T-helper 22 cell (primary cell): ENCODE measurements around the gene NDE1.

Source experiments
- DNase-seq: peaks from one replicate; pipeline ENCODE4 v3.0.0-alpha.2; 2020; ENCODE audit warnings: low read depth

Gene NDE1

DNA sequence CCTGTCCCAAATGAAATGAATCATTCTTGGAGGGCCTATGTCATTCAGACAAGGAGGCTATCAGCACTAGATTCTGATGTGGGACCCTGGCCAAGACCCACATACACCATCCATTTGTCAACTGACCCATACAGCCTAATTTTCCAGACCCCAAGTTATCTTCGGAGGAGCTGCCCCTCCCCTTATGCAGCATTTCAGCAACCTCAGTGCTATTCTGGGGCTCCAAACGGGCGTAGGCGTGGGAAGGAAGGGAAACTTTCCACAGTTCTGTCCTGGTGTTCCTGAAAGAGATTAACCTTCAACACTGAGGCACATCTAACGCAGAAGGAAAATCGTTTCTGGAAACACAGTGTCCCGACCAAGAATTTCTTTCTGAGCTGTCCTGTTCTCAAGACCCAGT is 120.1 kb downstream of the NDE1 start:
- DNase-seq: no peak

DNA sequence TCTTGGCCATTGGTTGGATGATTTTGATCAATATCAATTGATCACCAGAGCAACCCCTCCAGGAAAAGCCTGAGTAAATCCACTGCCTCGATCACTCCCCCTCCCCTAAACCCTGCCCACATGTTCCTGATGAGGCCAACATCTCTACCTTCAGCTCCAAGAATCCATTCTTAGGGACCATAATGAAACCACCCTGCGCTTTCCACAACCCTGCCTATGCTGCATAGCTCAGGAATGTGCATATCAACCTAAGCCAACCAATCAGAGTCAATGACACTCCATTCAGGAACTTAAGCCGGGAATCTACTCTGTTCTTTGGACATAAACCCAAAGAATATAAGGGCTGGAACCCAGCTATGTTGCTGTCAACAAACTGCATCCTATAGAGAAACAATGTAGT is 120.5 kb downstream of the NDE1 start:
- no peak for DNase-seq

DNA sequence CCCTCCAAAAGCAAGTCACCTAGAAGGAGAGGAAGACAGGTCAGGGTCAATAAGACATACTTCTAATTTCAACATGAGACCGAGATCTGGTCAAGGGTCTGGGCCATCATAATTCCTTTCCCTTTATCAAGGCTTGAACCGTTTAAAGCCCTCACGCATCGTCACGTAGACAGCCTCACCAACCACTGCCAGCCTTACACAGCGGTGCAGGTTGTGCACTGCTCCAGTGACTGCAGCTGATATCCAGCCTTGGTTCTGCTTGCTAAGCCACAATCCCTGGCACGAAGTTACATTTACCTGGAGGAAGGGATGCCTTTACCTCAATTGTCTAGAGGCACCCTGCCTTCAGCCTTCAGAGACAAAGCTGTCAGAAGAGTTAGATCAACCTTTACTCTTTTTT is 121.6 kb downstream of the NDE1 start:
- DNase-seq: no peak

DNA sequence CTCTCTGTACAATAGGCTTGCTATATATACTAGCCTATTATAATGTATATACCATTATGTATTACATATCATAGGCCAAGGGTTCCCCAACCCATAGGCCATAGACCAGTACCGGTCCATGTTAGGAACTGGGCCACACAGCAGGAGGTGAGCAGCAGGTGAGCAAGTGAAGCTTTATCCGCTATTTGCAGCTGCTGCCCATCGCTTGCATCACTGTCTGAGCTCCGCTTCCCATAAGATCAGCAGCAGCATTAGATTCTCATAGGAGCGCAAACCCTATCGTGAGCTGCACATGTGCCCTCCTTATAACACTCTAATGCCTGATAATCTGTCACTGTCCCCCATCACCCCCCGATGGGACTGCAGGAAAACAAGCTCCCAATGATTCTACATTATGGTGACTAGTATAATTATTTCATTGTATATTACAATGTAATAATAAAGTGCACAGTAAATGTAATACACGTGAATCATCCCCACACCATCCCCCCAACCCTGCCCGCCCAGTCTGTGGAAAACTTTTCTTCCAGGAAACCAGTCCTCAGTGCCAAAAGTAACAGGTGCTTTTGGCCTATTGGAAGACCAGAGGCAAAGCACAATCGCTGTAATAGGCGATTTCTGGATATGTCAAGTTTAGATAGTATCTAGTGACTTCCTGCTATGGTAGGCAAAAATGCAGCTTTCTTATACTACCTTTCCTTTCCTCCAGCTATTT is 122.7 kb downstream of the NDE1 start:
- no peak for DNase-seq

DNA sequence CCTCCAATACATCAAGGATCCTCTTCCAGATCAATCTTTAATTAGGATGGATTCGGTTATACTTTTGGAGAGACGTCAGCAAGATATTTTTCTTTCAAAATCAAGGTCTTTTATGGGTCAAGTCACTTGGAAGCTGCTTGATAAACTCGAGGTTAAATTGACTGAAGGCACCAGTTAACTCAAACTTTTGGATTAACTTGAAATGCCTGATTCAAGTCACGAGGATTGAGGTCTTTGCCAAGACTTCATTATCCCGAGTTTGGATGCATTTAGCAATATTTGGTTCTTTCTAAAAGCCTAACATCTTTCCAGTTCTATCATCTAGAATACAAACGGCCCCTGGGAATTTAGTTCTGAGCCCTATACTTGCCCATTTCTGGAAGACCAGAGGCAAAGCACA is 123.9 kb downstream of the NDE1 start:
- DNase-seq: no peak

DNA sequence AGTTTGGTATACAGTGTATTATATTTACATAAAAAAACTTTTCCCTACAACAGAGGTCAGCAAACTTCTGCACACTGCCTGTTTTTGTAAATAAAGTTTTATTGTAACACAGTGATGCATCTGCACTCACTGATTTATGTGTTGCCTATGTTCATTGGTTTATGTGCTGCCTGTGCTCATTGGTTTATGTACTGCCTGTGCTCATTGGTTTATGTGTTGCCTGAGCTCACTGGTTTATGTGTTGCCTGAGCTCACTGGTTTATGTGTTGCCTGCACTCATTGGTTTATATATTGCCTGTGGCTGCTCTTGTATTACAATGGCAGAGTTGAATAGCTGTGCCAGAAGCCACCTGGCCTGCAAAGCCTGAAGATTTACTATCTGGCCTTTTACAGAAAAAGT is 125.2 kb downstream of the NDE1 start:
- no peak for DNase-seq

DNA sequence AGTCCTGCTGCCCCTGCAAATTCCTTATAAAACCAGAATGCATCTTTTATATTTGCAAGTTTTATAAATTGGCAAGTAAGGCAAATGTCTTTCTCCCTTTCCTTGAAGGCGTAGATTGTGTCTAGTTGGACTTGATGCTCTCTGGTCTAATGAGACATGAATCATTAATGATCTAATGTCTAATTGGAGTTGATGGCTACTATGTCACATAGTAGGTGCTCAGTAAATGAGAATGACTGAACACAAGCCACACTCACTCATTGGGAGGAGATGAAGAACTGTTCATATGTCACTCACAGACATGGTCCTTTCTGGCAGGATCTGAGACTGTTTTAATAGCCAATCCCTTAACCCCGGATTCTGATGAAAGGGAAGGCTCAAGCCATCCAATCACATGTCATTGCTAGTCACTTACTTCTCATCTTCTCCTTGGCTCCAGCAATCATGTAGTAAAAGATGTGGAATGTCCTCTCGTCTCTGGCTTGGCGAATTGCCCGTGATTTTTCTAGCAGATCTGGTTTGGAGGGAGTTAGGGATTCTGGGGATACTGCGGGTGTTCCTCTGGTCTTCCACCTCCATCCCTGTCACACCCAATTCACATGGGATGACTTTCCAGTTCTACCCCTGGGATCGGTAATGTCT is 125.7 kb downstream of the NDE1 start:
- DNase-seq: no peak
